Activated CD4-positive, alpha-beta T cell treated with anti-CD3 and anti-CD28 coated beads, Interleukin-2, amount 50 U/mL, for 4 hours (primary cell): ENCODE results near the gene JRKL.
"Not testable (repeated sequence)": the region's sequence is repeated elsewhere in the genome, so short reads cannot be mapped to it uniquely, and the experiment has no call there.

Source experiments
- DNase-seq, 2 experiments: peaks; one replicate each; pipeline ENCODE4 v3.0.0-alpha.2; 2020

Gene JRKL

GRCh38 chr11:96396637-96397036 is 6.8 kb downstream of the JRKL start:
- no peak for DNase-seq

- DNase-seq: no peak
Observed at GRCh38 chr11:96397863-96398262, 8.1 kb downstream of the JRKL start.

- DNase-seq: no peak
Observed at GRCh38 chr11:96400697-96401096, 10.9 kb downstream of the JRKL start.

- not testable (repeated sequence) for DNase-seq
Observed at GRCh38 chr11:96411412-96411811, 21.6 kb downstream of the JRKL start.

- no peak for DNase-seq
Observed at GRCh38 chr11:96412761-96413381, 23.1 kb downstream of the JRKL start.

GRCh38 chr11:96413408-96413807 is 23.6 kb downstream of the JRKL start:
- no peak for DNase-seq

- no peak for DNase-seq
Observed at GRCh38 chr11:96424693-96425092, 34.9 kb downstream of the JRKL start.

GRCh38 chr11:96430668-96431067 is 40.9 kb downstream of the JRKL start:
- no peak for DNase-seq

- not testable (repeated sequence) for DNase-seq
Observed at GRCh38 chr11:96432654-96433053, 42.8 kb downstream of the JRKL start.
